Measurements from ENCODE around the gene U2AF2.

DNA sequence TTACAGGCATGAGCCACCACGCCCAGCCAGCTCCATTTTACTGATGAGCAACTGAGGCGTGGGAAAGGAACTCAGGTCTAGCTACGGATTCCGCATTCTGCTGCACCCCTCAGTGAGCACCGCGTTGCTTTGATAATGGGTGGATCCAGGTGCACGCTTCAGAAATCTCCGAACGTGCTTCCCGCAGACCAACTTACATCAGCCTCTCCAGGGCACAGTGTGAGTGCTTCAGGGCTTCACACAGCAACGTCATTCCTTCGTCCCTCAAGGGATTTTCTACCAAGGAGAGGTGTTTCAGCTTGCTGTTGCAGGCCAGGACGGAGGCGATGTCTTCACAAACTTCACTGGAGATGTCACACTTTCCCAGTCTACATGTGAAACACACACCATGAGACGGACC lies 61.7 kb downstream of the U2AF2 start:
- TF ChIP-seq, protein P1, sequence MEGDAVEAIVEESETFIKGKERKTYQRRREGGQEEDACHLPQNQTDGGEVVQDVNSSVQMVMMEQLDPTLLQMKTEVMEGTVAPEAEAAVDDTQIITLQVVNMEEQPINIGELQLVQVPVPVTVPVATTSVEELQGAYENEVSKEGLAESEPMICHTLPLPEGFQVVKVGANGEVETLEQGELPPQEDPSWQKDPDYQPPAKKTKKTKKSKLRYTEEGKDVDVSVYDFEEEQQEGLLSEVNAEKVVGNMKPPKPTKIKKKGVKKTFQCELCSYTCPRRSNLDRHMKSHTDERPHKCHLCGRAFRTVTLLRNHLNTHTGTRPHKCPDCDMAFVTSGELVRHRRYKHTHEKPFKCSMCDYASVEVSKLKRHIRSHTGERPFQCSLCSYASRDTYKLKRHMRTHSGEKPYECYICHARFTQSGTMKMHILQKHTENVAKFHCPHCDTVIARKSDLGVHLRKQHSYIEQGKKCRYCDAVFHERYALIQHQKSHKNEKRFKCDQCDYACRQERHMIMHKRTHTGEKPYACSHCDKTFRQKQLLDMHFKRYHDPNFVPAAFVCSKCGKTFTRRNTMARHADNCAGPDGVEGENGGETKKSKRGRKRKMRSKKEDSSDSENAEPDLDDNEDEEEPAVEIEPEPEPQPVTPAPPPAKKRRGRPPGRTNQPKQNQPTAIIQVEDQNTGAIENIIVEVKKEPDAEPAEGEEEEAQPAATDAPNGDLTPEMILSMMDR (IDR thresholded peaks at IDR 0.05), result no peak
- no peak for TF ChIP-seq POLR2A (IDR thresholded peaks at IDR 0.05; ENCODE audit: low read depth)
- TF ChIP-seq POLR2AphosphoS5 (IDR thresholded peaks at IDR 0.05), result no peak
- TF ChIP-seq EP300 (IDR thresholded peaks at IDR 0.05), result no peak
